ENCODE results near the gene RND2. TPM values are rescaled to one million over a fixed set of nuclear protein-coding genes. Genes with fewer than 3 reads are reported as not detected.

RND2 gene
- total and polyA plus RNA-seq, 9 of the 15 experiments (the other 6 are each of a cell fraction or from before 2014, with no cell fraction given), result 0.15 to 1.9 (median 0.98) TPM

DNA sequence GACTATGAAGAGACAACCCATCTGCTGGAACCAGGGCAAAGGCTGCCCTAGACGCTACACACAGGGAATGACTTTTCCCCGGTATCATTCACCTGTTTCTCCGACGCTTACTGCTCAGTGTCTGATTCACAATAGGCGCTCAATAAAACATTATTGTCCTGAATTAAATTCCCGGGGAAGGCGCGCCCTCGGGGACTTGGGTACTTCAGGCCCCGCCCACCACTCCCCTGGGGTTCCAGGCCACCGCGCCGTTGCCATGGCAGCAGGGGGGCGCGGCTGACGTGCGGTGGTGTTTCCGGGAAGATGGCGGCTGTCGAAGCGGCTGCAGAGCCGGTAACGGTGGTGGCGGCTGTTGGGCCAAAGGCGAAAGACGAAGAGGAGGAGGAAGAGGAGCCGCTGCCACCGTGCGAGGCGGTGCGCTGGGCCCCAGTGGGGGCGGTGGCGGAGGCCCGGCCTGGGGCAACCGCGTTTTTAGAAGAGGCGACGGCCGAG, 44.7 kb upstream of the RND2 start, which contains the start of gene RUNDC1 (continued):
- no peak for TF ChIP-seq ZBTB12 (CRISPR knock-in tag; IDR thresholded peaks at IDR 0.05)
- TF ChIP-seq FOXP1 (CRISPR knock-in tag; IDR thresholded peaks at IDR 0.05), result no peak; the same call in 1 of the 2 replicates
- TF ChIP-seq, protein P1, sequence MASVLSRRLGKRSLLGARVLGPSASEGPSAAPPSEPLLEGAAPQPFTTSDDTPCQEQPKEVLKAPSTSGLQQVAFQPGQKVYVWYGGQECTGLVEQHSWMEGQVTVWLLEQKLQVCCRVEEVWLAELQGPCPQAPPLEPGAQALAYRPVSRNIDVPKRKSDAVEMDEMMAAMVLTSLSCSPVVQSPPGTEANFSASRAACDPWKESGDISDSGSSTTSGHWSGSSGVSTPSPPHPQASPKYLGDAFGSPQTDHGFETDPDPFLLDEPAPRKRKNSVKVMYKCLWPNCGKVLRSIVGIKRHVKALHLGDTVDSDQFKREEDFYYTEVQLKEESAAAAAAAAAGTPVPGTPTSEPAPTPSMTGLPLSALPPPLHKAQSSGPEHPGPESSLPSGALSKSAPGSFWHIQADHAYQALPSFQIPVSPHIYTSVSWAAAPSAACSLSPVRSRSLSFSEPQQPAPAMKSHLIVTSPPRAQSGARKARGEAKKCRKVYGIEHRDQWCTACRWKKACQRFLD (CRISPR knock-in tag; IDR thresholded peaks at IDR 0.05), result 0 out of 2 replicates have a peak, but pooled peaks have one; percentile 1
- TF ChIP-seq MXI1 (IDR thresholded peaks at IDR 0.05; ENCODE audit: low read depth, low read length), result peak; percentile 94
- TF ChIP-seq ZFP30 (CRISPR knock-in tag; IDR thresholded peaks at IDR 0.05; ENCODE audit: borderline replicate concordance), result no peak
- no peak for TF ChIP-seq RAD21 (CRISPR knock-in tag; conservative IDR thresholded peaks at IDR 0.05 in 1 of 2, IDR thresholded peaks at IDR 0.05 in 1 of 2)
- TF ChIP-seq HDGF (IDR thresholded peaks at IDR 0.05), result no peak
- TF ChIP-seq, protein P2, sequence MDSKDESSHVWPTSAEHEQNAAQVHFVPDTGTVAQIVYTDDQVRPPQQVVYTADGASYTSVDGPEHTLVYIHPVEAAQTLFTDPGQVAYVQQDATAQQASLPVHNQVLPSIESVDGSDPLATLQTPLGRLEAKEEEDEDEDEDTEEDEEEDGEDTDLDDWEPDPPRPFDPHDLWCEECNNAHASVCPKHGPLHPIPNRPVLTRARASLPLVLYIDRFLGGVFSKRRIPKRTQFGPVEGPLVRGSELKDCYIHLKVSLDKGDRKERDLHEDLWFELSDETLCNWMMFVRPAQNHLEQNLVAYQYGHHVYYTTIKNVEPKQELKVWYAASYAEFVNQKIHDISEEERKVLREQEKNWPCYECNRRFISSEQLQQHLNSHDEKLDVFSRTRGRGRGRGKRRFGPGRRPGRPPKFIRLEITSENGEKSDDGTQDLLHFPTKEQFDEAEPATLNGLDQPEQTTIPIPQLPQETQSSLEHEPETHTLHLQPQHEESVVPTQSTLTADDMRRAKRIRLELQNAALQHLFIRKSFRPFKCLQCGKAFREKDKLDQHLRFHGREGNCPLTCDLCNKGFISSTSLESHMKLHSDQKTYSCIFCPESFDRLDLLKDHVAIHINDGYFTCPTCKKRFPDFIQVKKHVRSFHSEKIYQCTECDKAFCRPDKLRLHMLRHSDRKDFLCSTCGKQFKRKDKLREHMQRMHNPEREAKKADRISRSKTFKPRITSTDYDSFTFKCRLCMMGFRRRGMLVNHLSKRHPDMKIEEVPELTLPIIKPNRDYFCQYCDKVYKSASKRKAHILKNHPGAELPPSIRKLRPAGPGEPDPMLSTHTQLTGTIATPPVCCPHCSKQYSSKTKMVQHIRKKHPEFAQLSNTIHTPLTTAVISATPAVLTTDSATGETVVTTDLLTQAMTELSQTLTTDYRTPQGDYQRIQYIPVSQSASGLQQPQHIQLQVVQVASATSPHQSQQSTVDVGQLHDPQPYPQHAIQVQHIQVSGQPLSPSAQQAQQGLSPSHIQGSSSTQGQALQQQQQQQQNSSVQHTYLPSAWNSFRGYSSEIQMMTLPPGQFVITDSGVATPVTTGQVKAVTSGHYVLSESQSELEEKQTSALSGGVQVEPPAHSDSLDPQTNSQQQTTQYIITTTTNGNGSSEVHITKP (IDR thresholded peaks at IDR 0.05; ENCODE audit: partially characterized antibody), result no peak
- TF ChIP-seq RBM25 (IDR thresholded peaks at IDR 0.05; ENCODE audit: low read depth, low read length, severe bottlenecking), result no peak
- no peak; the same call in 1 of the 2 replicates for TF ChIP-seq ZNF76 (CRISPR knock-in tag; IDR thresholded peaks at IDR 0.05; ENCODE audit: borderline replicate concordance)
- TF ChIP-seq ZNF717 (CRISPR knock-in tag; IDR thresholded peaks at IDR 0.05), result no peak
- no peak for TF ChIP-seq SMARCC2 (IDR thresholded peaks at IDR 0.05; ENCODE audit: low read depth)
- no peak for TF ChIP-seq OTX1 (CRISPR knock-in tag; IDR thresholded peaks at IDR 0.05)
- no peak for TF ChIP-seq JUN (IDR thresholded peaks at IDR 0.05; ENCODE audit: borderline replicate concordance, low read depth, low read length)
- TF ChIP-seq JUN (CRISPR knock-in tag; IDR thresholded peaks at IDR 0.05; ENCODE audit: borderline replicate concordance), result no peak
- TF ChIP-seq ZBTB33 (CRISPR knock-in tag; IDR thresholded peaks at IDR 0.05), result no peak
- no peak for TF ChIP-seq MECOM (CRISPR knock-in tag; IDR thresholded peaks at IDR 0.05)
- TF ChIP-seq JUNB (CRISPR knock-in tag; conservative IDR thresholded peaks at IDR 0.05), result no peak
- no peak for TF ChIP-seq ZNF224 (CRISPR knock-in tag; IDR thresholded peaks at IDR 0.05)
- TF ChIP-seq, protein P3, sequence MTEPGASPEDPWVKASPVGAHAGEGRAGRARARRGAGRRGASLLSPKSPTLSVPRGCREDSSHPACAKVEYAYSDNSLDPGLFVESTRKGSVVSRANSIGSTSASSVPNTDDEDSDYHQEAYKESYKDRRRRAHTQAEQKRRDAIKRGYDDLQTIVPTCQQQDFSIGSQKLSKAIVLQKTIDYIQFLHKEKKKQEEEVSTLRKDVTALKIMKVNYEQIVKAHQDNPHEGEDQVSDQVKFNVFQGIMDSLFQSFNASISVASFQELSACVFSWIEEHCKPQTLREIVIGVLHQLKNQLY (CRISPR knock-in tag; conservative IDR thresholded peaks at IDR 0.05), result no peak

All from K562 (cell line).